Astrocyte (in vitro differentiated cells and primary cell): ENCODE results near the gene RHO. TPM values are rescaled to one million over a fixed set of nuclear protein-coding genes. Genes with fewer than 3 reads are reported as not detected.

Source experiments
- DNase-seq: peaks from one replicate; pipeline ENCODE4 v3.0.0-alpha.2; 2010; ENCODE audit warnings: low read depth
- FAIRE-seq: peaks from 2 replicates; lab custom pipeline; 2011; peaks lifted over from hg19 to GRCh38; lab: Jason Lieb, UNC
- H2AFZ ChIP-seq: 2 replicates; pipeline ENCODE4 v1.6.0; 2012; ENCODE audit warnings: low read depth, low read length, inconsistent platforms
- H3K27ac ChIP-seq: 2 replicates; pipeline ENCODE4 v1.5.1; 2011; ENCODE audit warnings: low read depth, low read length, inconsistent platforms
- H3K27me3 ChIP-seq: 2 replicates; pipeline ENCODE4 v1.6.0; 2011; ENCODE audit warnings: low read length, inconsistent platforms; ENCODE audit not compliant: insufficient read depth
- H3K36me3 ChIP-seq: 2 replicates; pipeline ENCODE4 v1.5.1; 2011; ENCODE audit warnings: low read length, inconsistent platforms; ENCODE audit not compliant: insufficient read depth
- H3K4me1 ChIP-seq: 2 replicates; pipeline ENCODE4 v1.5.1; 2011; ENCODE audit warnings: low read length, inconsistent platforms; ENCODE audit not compliant: insufficient read depth
- H3K4me2 ChIP-seq: 2 replicates; pipeline ENCODE4 v1.6.0; 2012; ENCODE audit warnings: low read length, inconsistent platforms
- H3K4me3 ChIP-seq: 2 replicates; pipeline ENCODE4 v1.5.1; 2011; ENCODE audit warnings: low read depth, mild to moderate bottlenecking, low read length, inconsistent platforms; ENCODE audit not compliant: insufficient read depth
- H3K79me2 ChIP-seq: 2 replicates; pipeline ENCODE4 v1.6.0; 2012; ENCODE audit warnings: mild to moderate bottlenecking, low read length, inconsistent platforms; ENCODE audit not compliant: insufficient read depth
- H3K9ac ChIP-seq: 2 replicates; pipeline ENCODE4 v1.6.0; 2012; ENCODE audit warnings: mild to moderate bottlenecking, low read length, inconsistent platforms
- H3K9me3 ChIP-seq: 2 replicates; pipeline ENCODE4 v1.5.1; 2012; ENCODE audit warnings: low read depth, mild to moderate bottlenecking, low read length, inconsistent platforms; ENCODE audit not compliant: insufficient read depth
- H4K20me1 ChIP-seq: 2 replicates; pipeline ENCODE4 v1.6.0; 2012; ENCODE audit warnings: low read length, inconsistent platforms; ENCODE audit not compliant: insufficient read depth
- H3K27ac Mint-ChIP-seq: one replicate; pipeline ENCODE4 v1.8.0; 2021; ENCODE audit warnings: mild to moderate bottlenecking, mixed read lengths; ENCODE audit not compliant: unreplicated experiment
- H3K27me3 Mint-ChIP-seq: one replicate; pipeline ENCODE4 v1.8.0; 2021; ENCODE audit warnings: low read depth, mixed read lengths; ENCODE audit not compliant: unreplicated experiment
- H3K36me3 Mint-ChIP-seq: one replicate; pipeline ENCODE4 v1.8.0; 2021; ENCODE audit warnings: low read depth, mixed read lengths; ENCODE audit not compliant: unreplicated experiment
- H3K4me1 Mint-ChIP-seq: one replicate; pipeline ENCODE4 v1.8.0; 2021; ENCODE audit warnings: low read depth, mixed read lengths; ENCODE audit not compliant: unreplicated experiment
- H3K4me3 Mint-ChIP-seq: one replicate; pipeline ENCODE4 v1.8.0; 2021; ENCODE audit warnings: mild to moderate bottlenecking, moderate library complexity, mixed read lengths; ENCODE audit not compliant: unreplicated experiment
- H3K9me3 Mint-ChIP-seq: one replicate; pipeline ENCODE4 v1.8.0; 2021; ENCODE audit warnings: mild to moderate bottlenecking, mixed read lengths; ENCODE audit not compliant: unreplicated experiment
- CTCF ChIP-seq: IDR thresholded peaks from 2 replicates; pipeline ENCODE4 v1.5.1; 2011; ENCODE audit warnings: low read depth, mild to moderate bottlenecking, inconsistent platforms, low read length, moderate library complexity; ENCODE audit not compliant: insufficient read depth
- EZH2 ChIP-seq: IDR thresholded peaks from 2 replicates; pipeline ENCODE4 v1.6.1; 2012; ENCODE audit warnings: mild to moderate bottlenecking, low read length, inconsistent platforms; ENCODE audit not compliant: insufficient read depth
- total RNA-seq: library from RNA; stranded (reverse); gene quantifications from 2 replicates; pipeline ENCODE4 v1.2.1, GENCODE V29; 2021

RHO gene
- total RNA-seq, 1 donor from 2014 or later, result not detected

- no peak overlapping the region for H3K4me3 ChIP-seq
- peaks cover 9% of the 10 kb centered on the region for H3K4me1 ChIP-seq
- H3K4me2 ChIP-seq, result no peak overlapping the region
- no peaks in the 10 kb centered on the region for H4K20me1 ChIP-seq
- H3K27me3 ChIP-seq, result no peaks in the 10 kb centered on the region
- no peaks in the 10 kb centered on the region for H3K36me3 ChIP-seq
- no peaks in the 10 kb centered on the region for H3K9me3 Mint-ChIP-seq
- H3K4me1 Mint-ChIP-seq, result peaks cover 21% of the 10 kb centered on the region
- peaks cover 4% of the 10 kb centered on the region for H3K36me3 Mint-ChIP-seq
- peak overlapping the region; percentile 54 for H3K4me3 Mint-ChIP-seq
- H3K9me3 ChIP-seq, result no peaks in the 10 kb centered on the region
- DNase-seq (no peak), FAIRE-seq (no peak)
- H2AFZ ChIP-seq, result no peak overlapping the region
- no peak overlapping the region for H3K27ac Mint-ChIP-seq
- peaks cover 4% of the 10 kb centered on the region for H3K27me3 Mint-ChIP-seq
- H3K79me2 ChIP-seq, result no peaks in the 10 kb centered on the region
- TF ChIP-seq CTCF (no peak), EZH2 (no peak)
- no peak overlapping the region for H3K27ac ChIP-seq
- H3K9ac ChIP-seq, result no peak overlapping the region
These were observed 19.9 kb downstream of the RHO start for GRCh38 chr3:129548104-129548965.

GRCh38 chr3:129549006-129549800 lies 20.8 kb downstream of the RHO start:
- Mint-ChIP-seq H3K9me3 (no peaks in the 10 kb centered on the region), H3K36me3 (peaks cover 4% of the 10 kb centered on the region), H3K4me3 (no peak overlapping the region), H3K27ac (peak overlapping the region; percentile 20), H3K4me1 (peaks cover 23% of the 10 kb centered on the region), H3K27me3 (no peaks in the 10 kb centered on the region)
- Histone ChIP-seq H4K20me1 (no peaks in the 10 kb centered on the region), H3K27ac (no peak overlapping the region), H3K9me3 (no peaks in the 10 kb centered on the region), H3K27me3 (no peaks in the 10 kb centered on the region), H3K4me1 (peaks cover 9% of the 10 kb centered on the region), H3K36me3 (no peaks in the 10 kb centered on the region), H3K79me2 (no peaks in the 10 kb centered on the region), H3K4me2 (peak overlapping the region; percentile 5), H3K4me3 (no peak overlapping the region), H3K9ac (no peak overlapping the region), H2AFZ (no peak overlapping the region)
- FAIRE-seq, result no peak
- TF ChIP-seq EZH2 (no peak), CTCF (no peak)
- DNase-seq, result peak; percentile 38
